ENCODE results near the gene C1orf21. TPM values are rescaled to one million over a fixed set of nuclear protein-coding genes. Genes with fewer than 3 reads are reported as not detected.

The C1orf21 gene
- total RNA-seq, 1 donor from 2014 or later: 15.6 TPM

DNA sequence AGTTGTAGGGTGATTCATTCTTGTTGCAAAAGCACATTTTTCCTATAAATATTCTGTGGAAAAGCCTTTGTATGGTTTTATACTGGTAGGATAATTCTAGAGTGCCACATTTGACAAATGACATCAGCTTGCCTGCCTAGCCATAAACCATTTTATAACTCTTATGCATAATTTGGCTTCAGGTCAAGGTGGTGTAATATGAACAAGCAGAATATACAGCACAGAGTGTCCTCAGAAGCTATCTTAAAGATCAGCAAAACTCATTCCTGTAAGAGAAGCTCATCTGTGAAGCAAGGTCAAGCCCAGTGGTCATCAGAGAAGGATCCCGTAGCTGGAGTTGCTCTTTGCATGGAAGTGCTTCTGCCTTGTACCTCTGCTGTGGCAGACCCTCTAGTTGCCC lies 24.0 kb upstream of the C1orf21 start:
- Mint-ChIP-seq H3K9me3 (ENCODE audit: low read depth) (no peaks in the 10 kb centered on the region), H3K27me3 (ENCODE audit: low read depth) (no peaks in the 10 kb centered on the region), H3K4me3 (ENCODE audit: unreplicated experiment) (no peak overlapping the region), H3K36me3 (ENCODE audit: low read depth) (no peaks in the 10 kb centered on the region), H3K27ac (ENCODE audit: unreplicated experiment) (no peak overlapping the region), H3K4me1 (ENCODE audit: low read depth) (peaks cover 3% of the 10 kb centered on the region)
- TF ChIP-seq, protein P1, sequence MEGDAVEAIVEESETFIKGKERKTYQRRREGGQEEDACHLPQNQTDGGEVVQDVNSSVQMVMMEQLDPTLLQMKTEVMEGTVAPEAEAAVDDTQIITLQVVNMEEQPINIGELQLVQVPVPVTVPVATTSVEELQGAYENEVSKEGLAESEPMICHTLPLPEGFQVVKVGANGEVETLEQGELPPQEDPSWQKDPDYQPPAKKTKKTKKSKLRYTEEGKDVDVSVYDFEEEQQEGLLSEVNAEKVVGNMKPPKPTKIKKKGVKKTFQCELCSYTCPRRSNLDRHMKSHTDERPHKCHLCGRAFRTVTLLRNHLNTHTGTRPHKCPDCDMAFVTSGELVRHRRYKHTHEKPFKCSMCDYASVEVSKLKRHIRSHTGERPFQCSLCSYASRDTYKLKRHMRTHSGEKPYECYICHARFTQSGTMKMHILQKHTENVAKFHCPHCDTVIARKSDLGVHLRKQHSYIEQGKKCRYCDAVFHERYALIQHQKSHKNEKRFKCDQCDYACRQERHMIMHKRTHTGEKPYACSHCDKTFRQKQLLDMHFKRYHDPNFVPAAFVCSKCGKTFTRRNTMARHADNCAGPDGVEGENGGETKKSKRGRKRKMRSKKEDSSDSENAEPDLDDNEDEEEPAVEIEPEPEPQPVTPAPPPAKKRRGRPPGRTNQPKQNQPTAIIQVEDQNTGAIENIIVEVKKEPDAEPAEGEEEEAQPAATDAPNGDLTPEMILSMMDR (IDR thresholded peaks at IDR 0.05): no peak
- no peak for DNase-seq (ENCODE audit: low spot score)

DNA sequence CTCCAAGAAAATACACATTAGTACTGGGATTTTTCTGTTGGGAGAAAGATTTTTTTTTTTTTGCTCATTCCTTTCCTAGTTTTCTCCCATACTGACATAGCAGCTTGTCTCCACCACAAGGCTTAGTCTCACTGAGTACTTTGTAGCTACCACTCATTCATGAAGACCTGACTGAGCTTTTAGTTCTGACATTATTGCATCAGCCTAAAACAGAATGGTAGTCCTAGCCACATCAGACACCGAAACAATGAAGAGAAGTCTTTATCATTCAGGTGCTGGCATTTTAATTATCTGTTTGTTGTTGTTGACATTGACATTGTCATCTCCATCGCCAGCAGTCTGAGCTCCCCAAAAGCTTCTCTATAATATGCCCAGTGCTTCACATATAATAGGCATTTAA lies 21.1 kb upstream of the C1orf21 start:
- H3K4me1 Mint-ChIP-seq (ENCODE audit: low read depth): no peaks in the 10 kb centered on the region
- TF ChIP-seq, protein P1 (IDR thresholded peaks at IDR 0.05): no peak
- DNase-seq (ENCODE audit: low spot score): no peak
- peaks cover 1% of the 10 kb centered on the region for H3K36me3 Mint-ChIP-seq (ENCODE audit: low read depth)
- no peak overlapping the region for H3K4me3 Mint-ChIP-seq (ENCODE audit: unreplicated experiment)
- no peaks in the 10 kb centered on the region for H3K27me3 Mint-ChIP-seq (ENCODE audit: low read depth)
- H3K27ac Mint-ChIP-seq (ENCODE audit: unreplicated experiment): no peak overlapping the region
- no peaks in the 10 kb centered on the region for H3K9me3 Mint-ChIP-seq (ENCODE audit: low read depth)

DNA sequence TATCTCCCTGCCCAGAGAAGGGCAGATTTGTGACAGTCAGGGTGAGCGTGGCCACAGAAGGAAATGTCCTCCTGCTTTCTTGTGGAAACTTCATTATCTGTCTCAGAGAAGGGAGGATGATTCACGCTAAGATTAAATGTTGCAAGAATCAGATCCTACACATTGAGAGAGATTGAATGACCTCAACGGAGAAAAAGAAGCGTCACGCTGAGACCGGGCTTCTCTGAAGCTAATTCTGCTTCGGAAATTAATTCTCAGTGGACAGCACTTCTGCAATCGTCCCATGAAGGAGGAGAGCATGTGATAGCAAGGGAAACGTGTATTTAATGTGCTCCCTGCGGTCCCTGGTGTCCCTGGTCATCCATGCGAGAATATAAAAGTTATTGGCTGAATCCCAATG lies 19.8 kb upstream of the C1orf21 start:
- H3K27me3 Mint-ChIP-seq (ENCODE audit: low read depth): no peaks in the 10 kb centered on the region
- no peak overlapping the region for H3K4me3 Mint-ChIP-seq (ENCODE audit: unreplicated experiment)
- no peak overlapping the region for H3K27ac Mint-ChIP-seq (ENCODE audit: unreplicated experiment)
- DNase-seq (ENCODE audit: low spot score): no peak
- no peaks in the 10 kb centered on the region for H3K4me1 Mint-ChIP-seq (ENCODE audit: low read depth)
- no peaks in the 10 kb centered on the region for H3K9me3 Mint-ChIP-seq (ENCODE audit: low read depth)
- H3K36me3 Mint-ChIP-seq (ENCODE audit: low read depth): peaks cover 1% of the 10 kb centered on the region
- TF ChIP-seq, protein P1 (IDR thresholded peaks at IDR 0.05): no peak

DNA sequence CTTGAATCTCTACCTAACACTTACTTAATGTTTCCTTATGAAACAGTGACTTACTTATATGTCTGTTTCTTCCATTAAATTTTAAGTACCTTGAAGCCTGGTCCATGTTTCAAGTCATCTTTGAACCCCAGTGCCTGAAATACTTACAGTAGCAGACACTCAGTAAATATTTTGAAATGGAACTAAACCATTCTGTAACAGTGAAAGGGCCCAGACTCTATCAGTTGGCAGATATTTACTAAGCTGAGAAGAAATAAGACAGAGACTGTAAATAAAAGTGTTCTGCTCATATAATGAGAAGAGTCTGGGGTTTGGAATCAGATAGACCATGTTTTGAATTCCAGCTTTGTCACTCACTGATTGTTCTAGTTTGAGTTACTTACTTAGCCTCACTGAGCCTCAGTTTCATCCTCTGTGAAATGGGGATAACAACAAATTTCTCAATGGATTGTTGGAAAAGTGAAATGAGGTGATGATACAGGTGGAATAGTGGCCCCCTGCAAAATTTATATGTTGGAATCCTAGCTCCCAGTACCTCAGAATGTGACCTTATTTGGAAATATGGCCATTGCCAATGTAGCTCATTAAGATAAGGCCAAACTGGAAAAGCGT lies 19.3 kb upstream of the C1orf21 start:
- DNase-seq (ENCODE audit: low spot score): no peak
- Mint-ChIP-seq H3K9me3 (ENCODE audit: low read depth) (no peaks in the 10 kb centered on the region), H3K4me1 (ENCODE audit: low read depth) (no peaks in the 10 kb centered on the region), H3K27ac (ENCODE audit: unreplicated experiment) (no peak overlapping the region), H3K27me3 (ENCODE audit: low read depth) (no peaks in the 10 kb centered on the region), H3K36me3 (ENCODE audit: low read depth) (peaks cover 1% of the 10 kb centered on the region), H3K4me3 (ENCODE audit: unreplicated experiment) (no peak overlapping the region)
- TF ChIP-seq, protein P1 (IDR thresholded peaks at IDR 0.05): no peak

DNA sequence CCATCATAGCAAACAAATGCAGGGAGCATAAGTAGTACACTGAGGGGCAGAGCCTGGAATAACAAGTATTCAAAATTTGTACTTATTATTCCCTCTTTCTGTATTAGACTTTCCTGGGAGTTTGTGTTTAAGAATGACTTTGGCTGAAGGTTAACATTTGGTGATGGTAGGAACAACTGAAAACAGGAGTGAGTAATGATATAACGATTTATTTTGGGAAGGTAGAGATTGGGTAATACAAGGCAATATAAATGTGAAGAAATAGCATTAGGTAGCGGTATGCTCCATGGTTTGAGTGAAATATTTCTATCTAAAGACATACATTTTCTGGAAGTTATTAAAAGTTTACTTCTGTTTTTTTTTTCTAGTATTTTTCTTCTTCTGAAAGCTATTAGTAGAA lies 18.5 kb upstream of the C1orf21 start:
- Mint-ChIP-seq H3K27ac (ENCODE audit: unreplicated experiment) (no peak overlapping the region), H3K36me3 (ENCODE audit: low read depth) (peaks cover 1% of the 10 kb centered on the region)
- DNase-seq (ENCODE audit: low spot score): no peak

More for the DNA sequence above, 18.5 kb upstream of the C1orf21 start:
- TF ChIP-seq, protein P1 (IDR thresholded peaks at IDR 0.05): no peak
- no peaks in the 10 kb centered on the region for H3K4me1 Mint-ChIP-seq (ENCODE audit: low read depth)
- no peak overlapping the region for H3K4me3 Mint-ChIP-seq (ENCODE audit: unreplicated experiment)
- no peaks in the 10 kb centered on the region for H3K27me3 Mint-ChIP-seq (ENCODE audit: low read depth)
- no peaks in the 10 kb centered on the region for H3K9me3 Mint-ChIP-seq (ENCODE audit: low read depth)
